ENCODE measurements around the gene SLC7A1. TPM values are rescaled to one million over a fixed set of nuclear protein-coding genes. Genes with fewer than 3 reads are reported as not detected.

Gene SLC7A1
- total and polyA plus RNA-seq, 12 donors, result 3.8 to 29.2 (median 17.4) TPM

DNA sequence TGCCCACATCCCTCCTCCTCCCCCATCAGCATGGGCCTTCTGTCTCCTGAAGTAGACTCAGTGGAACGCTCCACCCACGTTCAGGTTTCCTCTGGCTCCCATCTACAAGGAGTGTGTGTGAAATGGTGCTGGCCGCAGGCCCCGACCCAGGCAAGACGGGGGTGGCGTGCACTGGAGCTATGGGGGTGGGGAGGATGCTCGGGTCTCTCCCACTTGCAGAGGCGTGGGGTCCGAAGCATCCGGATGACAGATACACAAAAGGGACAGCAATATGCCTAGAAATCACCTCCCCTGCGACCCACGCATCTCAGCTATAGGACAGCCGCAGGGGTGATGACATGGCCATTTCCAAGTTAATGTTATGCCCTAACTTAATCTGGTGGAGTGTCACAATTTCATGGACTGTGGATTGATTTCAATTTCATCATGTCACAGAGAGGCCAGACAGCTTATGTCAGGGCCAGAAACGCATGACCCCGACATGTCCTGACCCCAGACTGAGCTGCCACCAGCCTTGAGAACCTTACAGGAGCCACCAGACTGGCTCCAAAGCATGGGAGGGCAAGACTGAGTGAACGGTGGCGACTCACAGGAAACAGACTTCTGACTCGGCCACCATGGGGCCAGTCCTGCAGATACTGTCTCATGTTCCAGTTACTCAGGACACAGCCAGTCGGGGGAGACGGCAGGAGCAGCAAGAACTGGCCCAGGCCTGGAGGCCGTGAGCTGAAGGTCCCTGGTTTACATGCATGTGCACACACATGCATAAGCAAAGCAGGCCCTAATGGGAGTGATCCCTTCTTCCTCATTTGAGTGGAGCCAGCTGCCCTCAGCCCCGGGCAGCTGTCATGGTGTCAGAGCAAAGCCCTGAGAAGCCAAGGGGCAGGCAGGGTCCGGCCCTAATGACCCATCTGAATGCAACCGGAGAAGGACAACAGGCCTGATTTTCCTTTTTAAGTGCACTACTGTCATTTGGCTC, 82.2 kb downstream of the SLC7A1 start:
- Histone ChIP-seq H3K27me3 (no peaks in the 10 kb centered on the region), H3K36me3 (peaks cover 0 to 54% (median 8%) of the 10 kb centered on the region in 9 donors), H3K9me3 (no peaks in the 10 kb centered on the region), H3K4me1 (peaks cover 2 to 20% (median 11%) of the 10 kb centered on the region in 9 donors), H3K4me3 (no peak overlapping the region), H3K27ac (peak overlapping the region in 1 of 10 donors; percentile 15)
- 94% methylated on average over 24 of the region's 24 CpGs for WGBS, 2 donors
- ATAC-seq, result no peak
- TF ChIP-seq, protein P1, sequence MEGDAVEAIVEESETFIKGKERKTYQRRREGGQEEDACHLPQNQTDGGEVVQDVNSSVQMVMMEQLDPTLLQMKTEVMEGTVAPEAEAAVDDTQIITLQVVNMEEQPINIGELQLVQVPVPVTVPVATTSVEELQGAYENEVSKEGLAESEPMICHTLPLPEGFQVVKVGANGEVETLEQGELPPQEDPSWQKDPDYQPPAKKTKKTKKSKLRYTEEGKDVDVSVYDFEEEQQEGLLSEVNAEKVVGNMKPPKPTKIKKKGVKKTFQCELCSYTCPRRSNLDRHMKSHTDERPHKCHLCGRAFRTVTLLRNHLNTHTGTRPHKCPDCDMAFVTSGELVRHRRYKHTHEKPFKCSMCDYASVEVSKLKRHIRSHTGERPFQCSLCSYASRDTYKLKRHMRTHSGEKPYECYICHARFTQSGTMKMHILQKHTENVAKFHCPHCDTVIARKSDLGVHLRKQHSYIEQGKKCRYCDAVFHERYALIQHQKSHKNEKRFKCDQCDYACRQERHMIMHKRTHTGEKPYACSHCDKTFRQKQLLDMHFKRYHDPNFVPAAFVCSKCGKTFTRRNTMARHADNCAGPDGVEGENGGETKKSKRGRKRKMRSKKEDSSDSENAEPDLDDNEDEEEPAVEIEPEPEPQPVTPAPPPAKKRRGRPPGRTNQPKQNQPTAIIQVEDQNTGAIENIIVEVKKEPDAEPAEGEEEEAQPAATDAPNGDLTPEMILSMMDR (IDR thresholded peaks at IDR 0.05), result no peak
- intact Hi-C loops (cut with DNase I), result loop anchor here in 2 of 10 donors (5.0 to 10.0 kb wide), 2 partner anchors 412 to 604 kb away; no protein-coding TSS in a partner anchor
- DNase-seq, result no peak

DNA sequence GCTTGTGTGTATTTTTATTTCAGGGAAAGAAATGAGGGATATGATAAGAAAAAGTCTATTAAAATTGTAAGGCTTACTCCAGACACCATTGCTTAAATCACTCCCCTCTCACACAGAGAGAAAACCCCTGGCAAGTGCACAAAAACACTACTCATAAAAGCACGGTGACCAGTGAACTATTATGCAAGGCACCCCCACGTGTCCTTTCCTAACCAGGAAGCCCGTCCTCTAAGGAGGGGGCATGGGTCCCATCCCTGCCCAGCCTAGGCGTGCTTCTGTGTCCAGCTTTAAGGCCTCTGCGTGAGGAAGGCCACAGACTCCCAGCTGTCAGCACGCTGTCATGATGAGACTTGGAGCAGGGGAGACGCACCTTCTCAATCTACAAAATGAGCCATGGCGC, 83.5 kb downstream of the SLC7A1 start:
- DNase-seq (no peak), ATAC-seq (no peak)
- intact Hi-C loops (cut with DNase I), result loop anchor here in 2 of 10 donors (5.0 to 10.0 kb wide), 2 partner anchors 413 to 605 kb away; no protein-coding TSS in a partner anchor
- Histone ChIP-seq H3K36me3 (peaks cover 0 to 41% (median 6%) of the 10 kb centered on the region in 9 donors), H3K4me3 (no peak overlapping the region), H3K27ac (no peak overlapping the region), H3K4me1 (peaks cover 5 to 32% (median 21%) of the 10 kb centered on the region in 9 donors), H3K27me3 (peaks cover 0 to under 1% (median 0%) of the 10 kb centered on the region in 7 donors), H3K9me3 (no peaks in the 10 kb centered on the region)
- WGBS, 2 donors, result 83 to 87% methylated on average over 8 of the region's 8 CpGs
- TF ChIP-seq, protein P1 (IDR thresholded peaks at IDR 0.05), result no peak

DNA sequence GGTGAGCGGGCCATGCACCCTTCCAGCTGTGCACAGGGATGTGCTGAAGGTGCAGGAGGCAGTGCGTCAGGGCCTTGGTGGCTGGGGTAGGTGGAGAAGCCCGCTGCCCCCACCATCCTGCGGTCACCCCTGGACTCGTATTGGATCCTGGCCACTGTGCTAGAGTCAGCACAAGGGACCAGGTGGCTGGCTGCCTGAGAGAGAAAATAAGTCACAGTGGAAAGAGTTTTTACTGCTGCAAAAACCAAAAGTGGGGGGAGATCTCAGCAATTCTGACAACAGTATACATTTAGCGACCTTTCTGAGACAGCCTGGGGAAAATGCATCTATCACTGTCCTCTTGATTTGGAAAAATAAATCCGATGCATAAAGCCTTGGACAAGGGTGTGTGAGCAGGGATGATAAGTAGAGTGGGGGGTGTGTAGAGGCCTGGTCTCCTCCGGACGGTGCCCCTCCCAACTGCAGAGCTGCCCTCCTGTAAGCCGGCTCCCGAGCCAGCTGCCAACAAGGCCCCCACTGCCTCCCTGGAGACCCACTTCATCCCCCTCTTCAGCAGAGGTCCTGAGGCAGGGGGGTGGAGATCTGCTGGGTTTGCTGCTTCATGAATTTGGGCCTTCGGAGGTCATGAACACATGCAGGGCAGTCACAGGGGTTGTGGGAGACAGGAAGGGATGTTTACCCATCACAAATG, 84.2 kb downstream of the SLC7A1 start:
- peaks cover 0 to 34% (median 0%) of the 10 kb centered on the region in 9 donors for H3K36me3 ChIP-seq
- TF ChIP-seq, protein P1 (IDR thresholded peaks at IDR 0.05), result no peak
- intact Hi-C loops (cut with DNase I), result loop anchor here in 2 of 10 donors (5.0 to 10.0 kb wide), 2 partner anchors 414 to 606 kb away; no protein-coding TSS in a partner anchor
- no peaks in the 10 kb centered on the region for H3K9me3 ChIP-seq
- 90 to 94% methylated on average over 12 of the region's 12 CpGs for WGBS, 2 donors
- peaks cover 0 to 4% (median 1%) of the 10 kb centered on the region in 7 donors for H3K27me3 ChIP-seq
- peaks cover 5 to 36% (median 21%) of the 10 kb centered on the region in 9 donors for H3K4me1 ChIP-seq
- no peak overlapping the region for H3K27ac ChIP-seq
- ATAC-seq (no peak), DNase-seq (no peak)
- no peak overlapping the region for H3K4me3 ChIP-seq

DNA sequence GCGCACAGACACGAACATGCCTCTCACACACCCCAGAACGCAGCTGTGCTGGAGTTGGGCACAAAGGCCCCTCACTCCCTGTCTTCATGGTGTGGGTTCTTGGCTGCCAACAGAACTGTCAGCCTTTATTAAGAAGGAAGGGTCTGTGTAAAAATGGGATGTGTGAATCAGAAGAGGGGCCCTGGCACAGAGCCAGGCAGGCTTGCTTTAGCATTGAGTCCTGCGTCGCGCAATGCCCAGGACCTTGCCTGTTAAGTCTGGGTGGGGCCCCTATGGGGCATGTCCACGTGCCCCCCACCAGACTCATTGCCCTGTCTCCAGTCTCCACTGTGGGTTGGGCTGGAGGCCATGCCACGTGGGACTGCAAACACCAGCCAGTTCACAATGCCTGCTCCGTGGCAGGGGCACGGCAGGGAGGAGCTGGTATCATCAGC, 84.8 kb downstream of the SLC7A1 start:
- H3K27ac ChIP-seq, result no peak overlapping the region
- TF ChIP-seq, protein P1 (IDR thresholded peaks at IDR 0.05), result no peak
- intact Hi-C loops (cut with DNase I), result loop anchor here in 2 of 10 donors (5.0 to 10.0 kb wide), 2 partner anchors 414 to 607 kb away; no protein-coding TSS in a partner anchor
- no peaks in the 10 kb centered on the region for H3K9me3 ChIP-seq
- peaks cover 5 to 36% (median 21%) of the 10 kb centered on the region in 9 donors for H3K4me1 ChIP-seq
- peaks cover 0 to 28% (median 0%) of the 10 kb centered on the region in 9 donors for H3K36me3 ChIP-seq
- H3K4me3 ChIP-seq, result no peak overlapping the region
- ATAC-seq, result no peak
- DNase-seq, result no peak
- 92 to 94% methylated on average over 10 of the region's 10 CpGs for WGBS, 2 donors
- peaks cover 0 to 10% (median 6%) of the 10 kb centered on the region in 7 donors for H3K27me3 ChIP-seq
